GM18511 (cell line): Measurements from ENCODE around the gene RNF5.

Experiments
- ATAC-seq: cut with Tn5 transposase; IDR thresholded peaks from one replicate; pipeline ENCODE4 v1.9.1; 2021; ENCODE audit warnings: mild to moderate bottlenecking, moderate library complexity; ENCODE audit not compliant: unreplicated experiment

The RNF5 gene

DNA sequence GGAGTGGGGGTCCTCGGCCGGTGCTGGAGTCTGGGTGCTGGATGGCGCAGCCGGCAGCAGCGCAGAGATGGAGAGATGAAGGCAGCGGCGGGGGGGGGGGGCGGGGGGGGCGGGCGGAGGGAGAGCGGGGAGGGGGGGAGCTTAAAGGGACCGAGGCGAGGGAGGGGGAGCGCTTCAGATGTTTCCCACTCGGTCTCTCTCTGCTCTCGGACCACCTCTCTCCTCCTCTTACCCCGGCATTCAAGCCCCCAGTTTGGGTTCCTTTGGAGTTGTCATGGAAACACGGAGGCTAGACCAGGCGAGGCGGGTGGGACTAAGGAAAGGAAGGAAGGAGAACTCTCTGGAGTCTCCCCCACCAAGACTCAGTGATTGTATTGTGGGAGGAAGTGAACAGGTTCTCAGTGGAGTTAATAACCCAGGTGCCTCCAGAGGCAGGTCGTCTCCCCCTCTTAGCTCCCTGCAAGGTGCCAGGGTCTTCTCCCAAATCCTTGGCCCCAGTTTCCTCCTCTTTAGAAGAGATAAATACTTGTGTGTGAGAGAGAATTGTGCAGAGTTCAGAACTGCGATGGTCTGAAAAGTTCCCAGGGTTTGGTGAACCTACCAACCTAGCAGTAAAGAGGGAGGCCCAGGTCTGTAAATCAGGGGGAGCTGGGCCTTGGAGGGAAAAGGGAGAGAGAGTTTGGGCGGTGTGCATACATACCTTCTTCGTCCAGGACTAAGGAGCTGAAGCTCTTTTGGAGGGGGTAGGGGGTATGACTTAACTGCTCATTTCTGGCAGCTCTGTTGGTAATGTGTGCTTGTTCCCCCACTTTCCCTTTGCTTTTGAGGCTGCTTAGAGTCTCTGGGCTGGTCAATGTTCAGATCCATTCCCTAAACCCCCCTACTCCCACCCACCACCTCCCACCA, 26.1 kb upstream of the RNF5 start, which contains the start of gene PRRT1:
TSS of gene PRRT1 (minus strand) at position 77 of the 906 bp plus-strand sequence. CDS start 112 bp downstream, outside the sequence.
- no peak for ATAC-seq

GRCh38 chr6:32152769-32153563, 25.2 kb upstream of the RNF5 start:
- ATAC-seq: no peak

- ATAC-seq: no peak
Observed at GRCh38 chr6:32153564-32154513, 24.4 kb upstream of the RNF5 start, which contains the start of gene PPT2. Gene PPT2, plus strand, starts transcription at chr6:32154141. Its CDS starts 454 bp downstream, at chr6:32154595.

DNA sequence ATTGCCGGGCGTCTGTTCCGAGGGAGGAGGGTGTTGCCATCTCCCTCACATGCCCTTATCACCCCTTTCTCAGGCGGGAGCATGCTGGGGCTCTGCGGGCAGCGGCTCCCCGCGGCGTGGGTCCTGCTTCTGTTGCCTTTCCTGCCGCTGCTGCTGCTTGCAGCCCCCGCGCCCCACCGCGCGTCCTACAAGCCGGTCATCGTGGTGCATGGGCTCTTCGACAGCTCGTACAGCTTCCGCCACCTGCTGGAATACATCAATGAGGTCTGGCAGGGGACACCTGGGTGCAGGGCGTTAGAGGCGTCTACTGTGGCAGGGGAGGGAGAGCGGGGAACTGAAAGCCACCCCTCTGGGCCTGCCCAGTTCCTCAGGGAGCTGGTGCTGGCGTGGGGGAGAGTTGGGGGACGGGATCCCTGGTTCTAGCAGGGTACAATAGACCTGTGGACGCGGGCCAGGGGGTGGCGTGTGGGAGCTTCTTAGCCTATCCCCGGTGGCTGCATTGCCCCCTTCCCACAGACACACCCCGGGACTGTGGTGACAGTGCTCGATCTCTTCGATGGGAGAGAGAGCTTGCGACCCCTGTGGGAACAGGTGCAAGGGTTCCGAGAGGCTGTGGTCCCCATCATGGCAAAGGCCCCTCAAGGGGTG, 23.6 kb upstream of the RNF5 start:
- no peak for ATAC-seq

- no peak for ATAC-seq
Observed at GRCh38 chr6:32156891-32157290, 21.3 kb upstream of the RNF5 start.

GRCh38 chr6:32158052-32158451, 20.2 kb upstream of the RNF5 start:
- no peak for ATAC-seq

- ATAC-seq: no peak
Observed at GRCh38 chr6:32163559-32164258, 14.5 kb upstream of the RNF5 start.

GRCh38 chr6:32164295-32164694, 13.9 kb upstream of the RNF5 start, which contains the start of gene EGFL8:
Gene EGFL8, plus strand, starts transcription at chr6:32164595. Its CDS starts 1,571 bp downstream, at chr6:32166166.
- no peak for ATAC-seq

DNA sequence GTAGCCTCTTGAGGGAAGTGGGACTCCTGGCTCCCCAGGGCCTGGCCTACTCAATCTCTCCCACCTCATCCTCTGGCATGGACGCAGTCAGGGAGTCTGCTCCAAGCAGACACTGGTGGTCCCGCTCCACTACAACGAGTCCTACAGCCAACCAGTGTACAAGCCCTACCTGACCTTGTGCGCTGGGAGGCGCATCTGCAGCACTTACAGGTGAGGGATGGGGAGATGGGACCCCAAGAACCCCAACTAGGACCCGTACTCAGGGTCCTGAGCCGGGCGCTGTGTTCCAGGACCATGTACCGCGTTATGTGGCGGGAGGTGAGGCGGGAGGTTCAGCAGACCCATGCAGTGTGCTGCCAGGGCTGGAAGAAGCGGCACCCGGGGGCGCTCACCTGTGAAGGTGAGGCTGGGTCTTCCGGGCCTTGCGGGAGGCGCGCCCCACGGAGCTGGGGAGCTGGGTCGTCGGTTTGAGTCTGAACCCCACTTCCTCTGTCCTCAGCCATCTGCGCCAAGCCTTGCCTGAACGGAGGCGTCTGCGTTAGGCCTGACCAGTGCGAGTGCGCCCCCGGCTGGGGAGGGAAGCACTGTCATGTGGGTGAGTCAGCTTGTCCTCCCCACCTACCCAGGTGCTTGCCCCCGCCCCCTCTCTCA, 11.7 kb upstream of the RNF5 start:
- no peak for ATAC-seq

- no peak for ATAC-seq
Observed at GRCh38 chr6:32167154-32167760, 10.9 kb upstream of the RNF5 start.

GRCh38 chr6:32167761-32168262, 10.4 kb upstream of the RNF5 start:
- ATAC-seq: no peak

DNA sequence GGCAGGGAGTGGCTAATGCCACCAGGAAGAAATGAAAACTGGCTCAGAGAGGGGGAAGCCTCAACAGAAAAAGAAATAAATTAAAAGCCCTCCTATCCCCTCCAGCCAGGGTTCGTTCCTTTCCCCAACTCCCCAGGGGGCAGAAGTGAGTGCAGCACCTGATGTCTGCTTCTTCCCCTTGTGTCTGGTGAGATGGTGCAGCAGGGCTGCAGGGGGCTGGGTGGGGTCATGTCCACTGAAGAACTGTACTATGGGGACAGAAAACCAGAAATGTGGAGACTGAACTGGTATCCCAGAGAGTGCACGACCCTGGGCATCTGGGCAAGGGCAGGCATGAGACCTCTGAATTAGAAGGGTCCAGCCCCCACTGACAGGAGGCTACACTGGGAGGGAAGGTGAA, 9.9 kb upstream of the RNF5 start:
- no peak for ATAC-seq

GRCh38 chr6:32168807-32169591, 9.2 kb upstream of the RNF5 start:
- ATAC-seq: no peak

GRCh38 chr6:32170294-32170693, 7.9 kb upstream of the RNF5 start:
- no peak for ATAC-seq

- ATAC-seq: no peak
Observed at GRCh38 chr6:32171234-32171633, 7.0 kb upstream of the RNF5 start.

GRCh38 chr6:32173051-32173727, 5.0 kb upstream of the RNF5 start:
- ATAC-seq: no peak

- no peak for ATAC-seq
Observed at GRCh38 chr6:32174416-32174815, 3.8 kb upstream of the RNF5 start.
